ENCODE measurements around the gene MR1.

Gene MR1

DNA sequence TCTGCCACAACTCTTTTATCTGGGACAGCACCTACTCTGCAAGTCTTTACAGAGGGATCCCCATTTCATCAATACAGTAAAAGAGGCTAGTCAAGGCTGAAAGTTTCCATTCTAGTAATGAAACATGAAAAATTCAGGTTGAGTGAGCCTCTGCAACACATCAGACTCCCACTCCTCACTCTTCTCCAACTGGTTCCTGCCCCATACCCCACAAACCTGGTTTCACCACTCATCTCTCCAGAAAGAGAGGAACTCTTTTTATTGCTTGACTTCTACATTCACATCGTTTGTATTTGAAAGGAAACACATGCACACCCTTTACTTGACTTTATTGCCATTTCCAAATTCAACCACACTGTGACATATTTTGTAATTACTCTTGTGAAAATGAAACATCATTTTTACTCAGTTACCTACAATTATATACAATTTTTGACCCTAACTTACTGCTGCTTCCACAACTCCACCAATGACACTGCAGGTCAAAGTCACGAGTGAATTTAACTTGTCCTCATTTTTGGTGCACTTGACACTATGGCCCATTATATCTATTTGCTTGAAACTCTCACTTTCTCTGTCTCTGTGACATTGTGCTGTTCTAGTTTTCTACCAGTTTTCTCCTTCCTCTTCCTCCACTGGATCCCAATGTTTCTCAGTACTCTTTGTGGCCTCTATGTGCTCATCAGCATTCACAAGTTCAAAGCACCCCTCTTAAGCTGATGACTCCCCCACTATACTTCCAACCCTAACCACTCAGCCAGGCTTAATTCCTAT, 19.1 kb upstream of the MR1 start:
- Histone ChIP-seq H3K9me3 (ENCODE audit: control insufficient read depth, insufficient read depth, low read length) (no peaks in the 10 kb centered on the region), H3K27me3 (ENCODE audit: control insufficient read depth, insufficient read depth, low read length) (no peaks in the 10 kb centered on the region), H3K36me3 (ENCODE audit: control insufficient read depth, insufficient read depth, low read length) (no peaks in the 10 kb centered on the region), H3K4me3 (ENCODE audit: low read depth, low read length) (no peak overlapping the region), H3K4me1 (ENCODE audit: control insufficient read depth, insufficient read depth, low read length) (no peaks in the 10 kb centered on the region), H3K9ac (ENCODE audit: low read depth, low read length) (no peak overlapping the region)

DNA sequence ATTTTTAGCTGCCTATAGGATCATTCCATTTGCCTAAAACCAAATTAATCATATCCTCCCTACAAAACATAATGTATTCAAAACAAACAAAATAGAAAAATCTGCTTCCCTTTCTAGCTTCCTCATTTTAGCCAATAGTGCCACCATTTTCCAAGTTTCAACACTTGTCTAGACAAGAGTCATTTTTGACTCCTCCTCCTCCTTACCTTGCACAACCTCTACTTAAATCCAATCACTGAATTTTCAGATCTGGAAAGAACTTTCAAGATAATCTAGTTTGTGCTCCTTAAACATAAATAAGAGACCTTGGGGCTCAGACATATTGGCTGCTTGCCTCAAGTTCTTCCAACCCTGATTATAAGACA, 18.6 kb upstream of the MR1 start:
- no peaks in the 10 kb centered on the region for H3K36me3 ChIP-seq (ENCODE audit: control insufficient read depth, insufficient read depth, low read length)
- H3K4me1 ChIP-seq (ENCODE audit: control insufficient read depth, insufficient read depth, low read length), result no peaks in the 10 kb centered on the region
- no peak overlapping the region for H3K4me3 ChIP-seq (ENCODE audit: low read depth, low read length)
- H3K9me3 ChIP-seq (ENCODE audit: control insufficient read depth, insufficient read depth, low read length), result no peaks in the 10 kb centered on the region
- no peaks in the 10 kb centered on the region for H3K27me3 ChIP-seq (ENCODE audit: control insufficient read depth, insufficient read depth, low read length)
- no peak overlapping the region for H3K9ac ChIP-seq (ENCODE audit: low read depth, low read length)

DNA sequence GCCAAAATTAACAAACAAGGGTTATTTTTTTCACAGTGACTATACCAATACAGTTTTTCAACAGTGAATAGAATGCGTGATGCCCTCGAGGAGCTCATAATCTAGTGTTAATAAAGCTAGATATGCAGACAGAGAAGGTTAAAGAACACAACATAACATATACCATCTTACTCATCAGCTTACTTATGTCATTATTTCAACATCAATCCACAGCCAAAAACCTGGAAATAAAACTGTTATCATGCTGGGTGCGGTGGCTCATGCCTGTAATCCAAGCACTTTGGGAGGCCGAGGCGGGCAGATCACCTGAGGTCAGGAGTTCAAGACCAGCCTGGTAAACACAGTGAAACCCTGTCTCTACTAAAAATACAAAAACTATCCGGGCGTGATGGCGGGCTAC, 17.2 kb upstream of the MR1 start:
- no peaks in the 10 kb centered on the region for H3K27me3 ChIP-seq (ENCODE audit: control insufficient read depth, insufficient read depth, low read length)
- H3K9ac ChIP-seq (ENCODE audit: low read depth, low read length), result no peak overlapping the region
- no peaks in the 10 kb centered on the region for H3K9me3 ChIP-seq (ENCODE audit: control insufficient read depth, insufficient read depth, low read length)
- H3K4me1 ChIP-seq (ENCODE audit: control insufficient read depth, insufficient read depth, low read length), result no peaks in the 10 kb centered on the region
- no peak overlapping the region for H3K4me3 ChIP-seq (ENCODE audit: low read depth, low read length)
- H3K36me3 ChIP-seq (ENCODE audit: control insufficient read depth, insufficient read depth, low read length), result no peaks in the 10 kb centered on the region

DNA sequence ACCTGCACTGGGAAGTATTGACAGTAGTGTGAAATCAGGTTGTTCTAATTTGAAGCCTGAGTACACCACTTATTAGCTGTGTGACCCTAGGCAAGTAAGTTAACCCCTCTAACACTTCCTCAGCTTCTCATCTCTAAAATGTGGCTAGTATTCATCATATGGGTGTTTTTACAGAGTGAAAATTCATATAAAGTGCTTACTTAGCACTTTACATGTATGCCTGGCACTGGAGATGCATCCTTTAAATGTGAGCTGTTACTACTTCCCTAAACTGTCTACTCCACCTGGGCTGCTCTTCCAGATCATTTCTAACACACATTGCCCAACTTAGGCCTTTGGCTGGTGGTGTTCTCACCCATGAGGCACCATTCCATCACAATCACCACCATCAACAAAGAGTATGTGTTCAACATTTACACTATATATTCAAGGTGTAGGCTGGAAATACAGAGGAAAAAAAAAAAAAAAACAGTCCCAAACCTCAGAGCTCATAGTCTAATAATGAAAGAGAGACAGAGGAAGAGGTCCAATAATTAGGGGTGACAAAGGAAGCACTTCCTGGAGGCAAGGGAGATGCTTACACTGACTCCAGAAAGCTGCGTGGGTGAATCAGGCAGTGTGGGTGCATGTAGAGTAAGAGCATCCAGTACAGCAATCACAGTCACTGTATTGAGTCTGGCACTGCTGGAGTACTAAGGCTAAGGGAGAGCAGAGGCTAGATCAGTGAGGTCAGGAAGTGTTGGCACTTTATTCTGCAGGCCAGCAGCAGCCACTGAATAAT, 14.7 kb upstream of the MR1 start:
- peaks cover 2% of the 10 kb centered on the region for H3K4me1 ChIP-seq (ENCODE audit: control insufficient read depth, insufficient read depth, low read length)
- no peak overlapping the region for H3K4me3 ChIP-seq (ENCODE audit: low read depth, low read length)
- no peak overlapping the region for H3K9ac ChIP-seq (ENCODE audit: low read depth, low read length)

DNA sequence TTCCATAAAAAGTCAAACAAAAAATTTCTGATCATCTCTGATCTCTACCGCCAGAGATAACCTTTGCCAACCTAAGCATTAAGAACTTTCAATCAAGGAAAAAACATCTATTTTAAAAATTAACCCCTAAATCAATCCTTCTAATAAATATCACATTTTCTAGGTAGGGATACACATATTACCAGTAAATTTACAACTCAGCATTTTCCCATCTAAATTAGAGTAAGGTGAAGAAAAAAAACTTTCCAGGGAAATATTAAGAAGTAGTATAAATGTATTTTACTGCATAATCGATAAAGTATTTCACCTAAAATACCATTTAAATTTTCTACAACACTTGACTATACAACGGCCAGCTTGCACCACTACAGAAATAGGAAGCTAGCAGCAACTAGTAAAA, 12.6 kb upstream of the MR1 start:
- Histone ChIP-seq H3K4me3 (ENCODE audit: low read depth, low read length) (peak overlapping the region; percentile 85), H3K9ac (ENCODE audit: low read depth, low read length) (no peak overlapping the region), H3K36me3 (ENCODE audit: control insufficient read depth, insufficient read depth, low read length) (no peaks in the 10 kb centered on the region), H3K27me3 (ENCODE audit: control insufficient read depth, insufficient read depth, low read length) (no peaks in the 10 kb centered on the region), H3K9me3 (ENCODE audit: control insufficient read depth, insufficient read depth, low read length) (no peaks in the 10 kb centered on the region), H3K4me1 (ENCODE audit: control insufficient read depth, insufficient read depth, low read length) (peaks cover 2% of the 10 kb centered on the region)

More for the DNA sequence above, 14.7 kb upstream of the MR1 start:
- Histone ChIP-seq H3K36me3 (ENCODE audit: control insufficient read depth, insufficient read depth, low read length) (no peaks in the 10 kb centered on the region), H3K27me3 (ENCODE audit: control insufficient read depth, insufficient read depth, low read length) (no peaks in the 10 kb centered on the region), H3K9me3 (ENCODE audit: control insufficient read depth, insufficient read depth, low read length) (no peaks in the 10 kb centered on the region)

DNA sequence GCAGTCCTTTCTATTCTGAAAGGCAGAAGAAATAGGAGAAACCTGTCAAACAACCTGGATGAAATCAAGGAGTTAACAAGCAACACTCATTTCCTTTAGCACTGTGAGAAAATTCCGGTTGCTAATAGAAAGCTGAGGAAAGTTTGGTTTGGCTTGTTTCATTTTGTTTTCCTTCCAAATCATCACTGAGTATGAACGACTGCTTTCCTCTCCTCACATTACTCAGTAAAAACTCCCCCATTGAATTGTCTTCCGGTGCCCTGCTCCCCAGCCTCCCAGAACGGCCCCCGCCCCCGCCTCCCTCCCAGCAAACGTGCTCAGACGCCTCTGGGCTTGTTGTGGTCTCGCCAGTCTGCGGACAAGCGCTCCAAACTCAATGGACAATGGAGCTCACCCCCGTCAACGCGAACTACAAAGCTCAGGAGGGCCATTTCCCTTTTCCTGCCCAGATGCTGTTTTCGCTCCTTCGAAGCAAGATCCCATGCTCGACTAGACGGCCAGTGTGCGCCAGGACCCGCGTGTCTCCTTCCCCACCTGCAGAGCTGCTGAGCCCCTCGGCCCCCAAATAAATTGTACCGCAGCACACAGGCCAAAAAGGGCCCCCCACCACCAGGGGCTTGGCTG, 11.9 kb upstream of the MR1 start:
- Histone ChIP-seq H3K4me3 (ENCODE audit: low read depth, low read length) (peak overlapping the region; percentile 85), H3K36me3 (ENCODE audit: control insufficient read depth, insufficient read depth, low read length) (no peaks in the 10 kb centered on the region), H3K4me1 (ENCODE audit: control insufficient read depth, insufficient read depth, low read length) (peaks cover 2% of the 10 kb centered on the region), H3K9ac (ENCODE audit: low read depth, low read length) (peak overlapping the region; percentile 73), H3K9me3 (ENCODE audit: control insufficient read depth, insufficient read depth, low read length) (no peaks in the 10 kb centered on the region), H3K27me3 (ENCODE audit: control insufficient read depth, insufficient read depth, low read length) (no peaks in the 10 kb centered on the region)

DNA sequence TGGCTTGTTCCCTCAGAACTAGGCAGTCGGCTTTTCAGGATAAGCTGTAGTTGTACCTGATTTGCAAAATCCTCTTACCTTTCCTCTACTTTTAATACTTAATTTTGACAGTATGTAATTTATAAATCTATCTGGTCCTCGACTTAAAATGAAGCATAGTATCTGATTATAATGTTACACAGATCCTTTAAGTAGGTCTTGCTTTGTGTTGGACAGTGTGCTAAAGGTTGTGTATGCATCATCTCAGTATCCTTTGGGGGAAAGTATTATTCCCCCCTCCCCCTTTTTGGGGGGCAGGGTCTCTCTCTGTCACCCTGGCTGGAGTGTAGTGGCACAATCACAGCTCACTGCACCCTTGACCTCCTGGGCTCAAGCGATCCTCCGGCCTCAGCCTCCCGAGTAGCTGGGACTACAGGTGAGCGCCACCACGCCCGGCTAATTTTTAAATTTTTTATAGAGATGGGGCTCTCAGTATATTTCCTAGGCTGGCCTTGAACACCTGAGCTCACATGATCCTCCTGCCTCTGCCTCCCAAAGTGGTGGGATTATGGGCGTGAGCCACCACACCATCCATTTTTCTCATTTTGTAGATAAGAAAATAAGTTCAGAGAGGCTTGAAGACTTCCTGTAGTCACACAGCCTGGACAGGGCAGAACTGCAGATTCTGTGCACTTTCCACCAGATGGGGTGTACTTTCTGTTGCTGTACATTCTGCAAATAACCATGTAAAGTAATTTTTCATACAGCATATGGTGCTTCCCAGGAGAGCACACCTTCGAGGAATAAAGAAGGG, 10.3 kb upstream of the MR1 start:
- Histone ChIP-seq H3K9ac (ENCODE audit: low read depth, low read length) (peak overlapping the region; percentile 51), H3K4me3 (ENCODE audit: low read depth, low read length) (peak overlapping the region; percentile 32), H3K27me3 (ENCODE audit: control insufficient read depth, insufficient read depth, low read length) (no peaks in the 10 kb centered on the region), H3K36me3 (ENCODE audit: control insufficient read depth, insufficient read depth, low read length) (no peaks in the 10 kb centered on the region), H3K4me1 (ENCODE audit: control insufficient read depth, insufficient read depth, low read length) (peaks cover 2% of the 10 kb centered on the region), H3K9me3 (ENCODE audit: control insufficient read depth, insufficient read depth, low read length) (no peaks in the 10 kb centered on the region)

DNA sequence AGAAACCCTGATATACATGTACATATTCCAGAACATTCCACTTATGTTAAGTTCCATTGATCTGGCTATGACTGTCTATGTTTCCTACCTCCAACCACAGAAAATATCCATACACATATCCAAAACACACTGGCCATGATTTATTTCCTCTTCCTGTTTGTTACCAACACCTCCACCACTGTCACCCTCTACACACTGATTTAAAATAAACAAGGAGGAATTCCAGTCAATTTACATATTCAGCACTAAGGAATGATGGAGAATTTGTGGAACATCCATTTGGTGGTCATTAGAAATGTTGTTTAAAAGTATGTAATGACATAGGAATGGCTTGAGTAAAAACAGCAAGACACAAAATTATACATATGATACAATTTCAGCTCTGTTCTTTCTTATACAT, 5.6 kb upstream of the MR1 start:
- H3K4me3 ChIP-seq (ENCODE audit: low read depth, low read length), result no peak overlapping the region
- no peaks in the 10 kb centered on the region for H3K36me3 ChIP-seq (ENCODE audit: control insufficient read depth, insufficient read depth, low read length)
- H3K9ac ChIP-seq (ENCODE audit: low read depth, low read length), result no peak overlapping the region
- no peaks in the 10 kb centered on the region for H3K9me3 ChIP-seq (ENCODE audit: control insufficient read depth, insufficient read depth, low read length)
- peaks cover 1% of the 10 kb centered on the region for H3K4me1 ChIP-seq (ENCODE audit: control insufficient read depth, insufficient read depth, low read length)
- no peaks in the 10 kb centered on the region for H3K27me3 ChIP-seq (ENCODE audit: control insufficient read depth, insufficient read depth, low read length)

DNA sequence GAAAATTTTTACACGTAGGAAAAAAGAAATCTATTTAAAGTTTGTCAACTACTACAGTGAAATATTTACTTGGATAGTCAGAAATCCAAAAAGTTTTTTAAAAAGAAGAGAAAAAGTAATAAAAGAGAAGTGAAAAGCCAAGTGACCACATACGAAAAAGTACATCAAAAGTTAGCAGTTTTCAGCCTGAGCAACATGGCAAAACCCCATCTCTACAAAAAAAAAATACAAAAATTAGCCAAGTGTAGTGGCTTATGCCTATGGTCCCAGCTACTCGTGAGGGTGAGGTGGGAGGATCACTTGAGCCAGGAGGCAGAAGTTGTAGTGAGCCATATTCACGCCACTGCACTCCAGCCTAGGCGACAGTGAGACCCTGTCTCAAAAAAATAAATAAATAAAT, 5.2 kb upstream of the MR1 start:
- H3K27me3 ChIP-seq (ENCODE audit: control insufficient read depth, insufficient read depth, low read length), result no peaks in the 10 kb centered on the region

DNA sequence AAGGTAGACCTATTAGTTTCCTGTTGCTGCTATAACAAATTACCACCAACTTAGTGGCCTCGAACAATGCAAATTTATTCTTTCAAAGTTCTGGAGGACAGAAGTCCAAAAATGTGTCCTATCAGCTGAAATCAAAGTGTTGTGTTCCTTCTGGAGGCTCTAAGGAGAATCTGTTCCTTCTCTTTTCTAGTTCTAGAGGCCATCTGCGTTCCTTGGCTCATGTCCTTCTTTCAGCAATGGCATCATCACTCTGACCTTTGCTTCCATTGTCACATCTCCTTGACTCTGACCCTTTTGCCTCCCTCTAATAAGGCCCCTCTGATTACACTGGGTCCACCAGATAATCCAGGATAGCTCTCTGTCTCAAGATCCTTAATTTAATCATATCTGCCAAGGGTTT, 1.2 kb upstream of the MR1 start:
- H3K9me3 ChIP-seq (ENCODE audit: control insufficient read depth, insufficient read depth, low read length), result no peaks in the 10 kb centered on the region
- no peaks in the 10 kb centered on the region for H3K4me1 ChIP-seq (ENCODE audit: control insufficient read depth, insufficient read depth, low read length)
- no peak overlapping the region for H3K4me3 ChIP-seq (ENCODE audit: low read depth, low read length)
- H3K9ac ChIP-seq (ENCODE audit: low read depth, low read length), result no peak overlapping the region
- no peaks in the 10 kb centered on the region for H3K27me3 ChIP-seq (ENCODE audit: control insufficient read depth, insufficient read depth, low read length)
- H3K36me3 ChIP-seq (ENCODE audit: control insufficient read depth, insufficient read depth, low read length), result no peaks in the 10 kb centered on the region

More for the DNA sequence above, 5.2 kb upstream of the MR1 start:
- Histone ChIP-seq H3K4me1 (ENCODE audit: control insufficient read depth, insufficient read depth, low read length) (no peaks in the 10 kb centered on the region), H3K9me3 (ENCODE audit: control insufficient read depth, insufficient read depth, low read length) (no peaks in the 10 kb centered on the region), H3K36me3 (ENCODE audit: control insufficient read depth, insufficient read depth, low read length) (no peaks in the 10 kb centered on the region), H3K9ac (ENCODE audit: low read depth, low read length) (no peak overlapping the region), H3K4me3 (ENCODE audit: low read depth, low read length) (no peak overlapping the region)

DNA sequence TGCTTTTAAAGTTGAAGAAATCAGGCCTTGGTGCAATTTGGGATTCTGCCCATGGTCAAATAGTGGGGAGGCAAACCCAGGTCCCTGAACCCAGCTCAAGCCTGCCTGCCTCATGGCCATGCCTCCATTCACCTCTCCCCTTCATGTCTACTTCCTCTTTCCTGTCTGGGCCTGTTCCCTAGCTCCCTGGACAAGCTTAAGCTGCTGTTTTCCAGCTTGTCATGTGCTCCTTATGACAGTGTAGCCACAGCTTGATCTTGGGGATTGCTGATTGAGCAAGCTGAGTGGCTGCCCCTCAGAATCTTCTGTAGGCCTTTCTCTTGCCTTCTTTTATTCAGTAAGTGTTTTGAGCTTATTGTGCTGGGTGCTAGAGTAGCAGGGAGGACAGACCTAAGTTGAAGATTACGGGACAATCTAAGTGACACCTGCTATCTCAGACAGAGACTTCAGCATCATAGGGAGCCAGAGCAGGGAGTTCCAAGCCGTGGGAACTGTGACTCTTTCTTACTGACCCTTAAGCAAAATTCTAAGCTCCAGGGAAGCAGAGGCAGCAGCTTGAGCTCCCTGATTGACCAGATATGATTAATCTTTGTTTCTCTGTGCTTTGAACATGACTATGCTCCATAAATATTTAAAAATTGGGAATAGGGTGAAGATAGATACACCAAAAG, 520 bp upstream of the MR1 start:
- no peak overlapping the region for H3K9ac ChIP-seq (ENCODE audit: low read depth, low read length)
- no peaks in the 10 kb centered on the region for H3K36me3 ChIP-seq (ENCODE audit: control insufficient read depth, insufficient read depth, low read length)
- H3K9me3 ChIP-seq (ENCODE audit: control insufficient read depth, insufficient read depth, low read length), result no peaks in the 10 kb centered on the region
- no peaks in the 10 kb centered on the region for H3K4me1 ChIP-seq (ENCODE audit: control insufficient read depth, insufficient read depth, low read length)
- H3K4me3 ChIP-seq (ENCODE audit: low read depth, low read length), result no peak overlapping the region
- no peaks in the 10 kb centered on the region for H3K27me3 ChIP-seq (ENCODE audit: control insufficient read depth, insufficient read depth, low read length)

Measured in iPS-15b (cell line).